PFSK-1 (cell line): ENCODE measurements around the gene AUTS2.

Experiments used
- POLR2AphosphoS5 ChIP-seq: IDR thresholded peaks from 2 replicates; pipeline ENCODE4 v1.6.1; 2012; ENCODE audit warnings: low read depth, mild to moderate bottlenecking, control low read depth, low read length, moderate library complexity
- REST ChIP-seq, 2 experiments: IDR thresholded peaks; 2 replicates each; pipeline versions ENCODE4 v1.6.1 to v1.8.0; 2011 to 2012; ENCODE audit warnings: low read depth in 2 of 2, low read length in 2 of 2, control low read depth in 1 of 2, inconsistent platforms in 1 of 2, mild to moderate bottlenecking in 1 of 2, moderate library complexity in 1 of 2; ENCODE audit not compliant: insufficient read depth in 1 of 2

- TF ChIP-seq REST (IDR thresholded peaks at IDR 0.05; ENCODE audit: insufficient read depth in 1 of 2, low read depth in 2 of 2, low read length in 2 of 2) (no peak), POLR2AphosphoS5 (no peak)
These were observed 750.8 kb downstream of the AUTS2 start for GRCh38 chr7:70349031-70349430.
